ENCODE results near the gene JADE2. TPM values are rescaled to one million over a fixed set of nuclear protein-coding genes. Genes with fewer than 3 reads are reported as not detected.

Gene JADE2
- total and polyA plus RNA-seq, 4 donors, result 3.9 to 11.4 (median 5.5) TPM

- Histone ChIP-seq H3K27ac (ENCODE audit: low read depth in 1 of 2, low read length in 2 of 2) (no peak overlapping the region), H3K9me3 (ENCODE audit: control insufficient read depth in 4 of 4, low read length in 3 of 4) (no peaks in the 10 kb centered on the region), H3K27me3 (ENCODE audit: control insufficient read depth in 4 of 4, insufficient read depth in 4 of 4, low read length in 3 of 4) (no peaks in the 10 kb centered on the region), H3K9ac (ENCODE audit: low read depth in 1 of 2, low read length in 2 of 2) (no peak overlapping the region), H3K4me3 (ENCODE audit: low read depth in 1 of 3, low read length in 3 of 3) (no peak overlapping the region), H3K4me1 (ENCODE audit: control insufficient read depth in 4 of 4, insufficient read depth in 4 of 4, low read length in 3 of 4) (peaks cover 6 to 32% (median 23%) of the 10 kb centered on the region in 4 donors), H3K36me3 (ENCODE audit: control insufficient read depth in 4 of 4, insufficient read depth in 3 of 4, low read depth in 1 of 4, low read length in 3 of 4) (peaks cover 10 to 52% (median 36%) of the 10 kb centered on the region in 4 donors)
- DNase-seq (ENCODE audit: low spot score), result no peak
- no peak for TF ChIP-seq ZBTB33 (IDR thresholded peaks at IDR 0.05)
- TF ChIP-seq HNF4A (conservative IDR thresholded peaks at IDR 0.05), result peak in 1 of 2 donors; percentile 8
Observed at GRCh38 chr5:134610725-134611124, 85.3 kb downstream of the JADE2 start.

GRCh38 chr5:134611515-134611914 is 86.0 kb downstream of the JADE2 start:
- Histone ChIP-seq H3K9me3 (ENCODE audit: control insufficient read depth in 4 of 4, low read length in 3 of 4) (no peaks in the 10 kb centered on the region), H3K27me3 (ENCODE audit: control insufficient read depth in 4 of 4, insufficient read depth in 4 of 4, low read length in 3 of 4) (no peaks in the 10 kb centered on the region), H3K27ac (ENCODE audit: low read depth in 1 of 2, low read length in 2 of 2) (no peak overlapping the region), H3K4me1 (ENCODE audit: control insufficient read depth in 4 of 4, insufficient read depth in 4 of 4, low read length in 3 of 4) (peaks cover 4 to 27% (median 16%) of the 10 kb centered on the region in 4 donors), H3K4me3 (ENCODE audit: low read depth in 1 of 3, low read length in 3 of 3) (no peak overlapping the region), H3K36me3 (ENCODE audit: control insufficient read depth in 4 of 4, insufficient read depth in 3 of 4, low read depth in 1 of 4, low read length in 3 of 4) (peaks cover 10 to 45% (median 32%) of the 10 kb centered on the region in 4 donors), H3K9ac (ENCODE audit: low read depth in 1 of 2, low read length in 2 of 2) (no peak overlapping the region)
- DNase-seq (ENCODE audit: low spot score), result no peak
- no peak for TF ChIP-seq ATF3 (IDR thresholded peaks at IDR 0.05)
- no peak for TF ChIP-seq EGR1 (IDR thresholded peaks at IDR 0.05; ENCODE audit: low read depth in 2 of 2)
- TF ChIP-seq RXRA (IDR thresholded peaks at IDR 0.05), result no peak
- no peak for TF ChIP-seq RAD21 (IDR thresholded peaks at IDR 0.05)
- no peak for TF ChIP-seq GABPA (IDR thresholded peaks at IDR 0.05 in 1 of 2, conservative IDR thresholded peaks at IDR 0.05 in 1 of 2)
- no peak for TF ChIP-seq TAF1 (conservative IDR thresholded peaks at IDR 0.05)
- TF ChIP-seq JUND (IDR thresholded peaks at IDR 0.05), result no peak
- TF ChIP-seq REST (IDR thresholded peaks at IDR 0.05), result no peak
- no peak for TF ChIP-seq HNF4G (IDR thresholded peaks at IDR 0.05)
- 98% methylated on average over 4 of the region's 4 CpGs for WGBS

- H3K36me3 ChIP-seq (ENCODE audit: control insufficient read depth in 4 of 4, insufficient read depth in 3 of 4, low read depth in 1 of 4, low read length in 3 of 4), result peaks cover 12 to 47% (median 34%) of the 10 kb centered on the region in 4 donors
- DNase-seq (ENCODE audit: low spot score), result no peak
- H3K27ac ChIP-seq (ENCODE audit: low read depth in 1 of 2, low read length in 2 of 2), result no peak overlapping the region
- peaks cover 0 to 9% (median 2%) of the 10 kb centered on the region in 4 donors for H3K4me1 ChIP-seq (ENCODE audit: control insufficient read depth in 4 of 4, insufficient read depth in 4 of 4, low read length in 3 of 4)
- H3K9ac ChIP-seq (ENCODE audit: low read depth in 1 of 2, low read length in 2 of 2), result no peak overlapping the region
- 87% methylated on average over 5 of the region's 5 CpGs for WGBS
- no peak overlapping the region for H3K4me3 ChIP-seq (ENCODE audit: low read depth in 1 of 3, low read length in 3 of 3)
- no peaks in the 10 kb centered on the region for H3K27me3 ChIP-seq (ENCODE audit: control insufficient read depth in 4 of 4, insufficient read depth in 4 of 4, low read length in 3 of 4)
- TF ChIP-seq GABPA (IDR thresholded peaks at IDR 0.05 in 1 of 2, conservative IDR thresholded peaks at IDR 0.05 in 1 of 2), result no peak
- TF ChIP-seq HNF4A (conservative IDR thresholded peaks at IDR 0.05), result peak in 1 of 2 donors; percentile 41
- no peaks in the 10 kb centered on the region for H3K9me3 ChIP-seq (ENCODE audit: control insufficient read depth in 4 of 4, low read length in 3 of 4)
Observed at GRCh38 chr5:134614450-134615085, 89.1 kb downstream of the JADE2 start.

Measured in liver (tissue), 9 donors.